Activated CD8-positive, alpha-beta memory T cell treated with anti-CD3 and anti-CD28 coated beads, Interleukin-2, amount 50 U/mL, for 1 hour (primary cell): ENCODE measurements around the gene ACAP1.
"Not testable (repeated sequence)": the region's sequence is repeated elsewhere in the genome, so short reads cannot be mapped to it uniquely, and the experiment has no call there.

Source experiments
- DNase-seq: peaks from one replicate; pipeline ENCODE4 v3.0.0-alpha.2; 2020; ENCODE audit errors: extremely low read depth

Gene ACAP1

GRCh38 chr17:7329374-7329996 is 6.8 kb upstream of the ACAP1 start:
- peak; percentile 90 for DNase-seq

- DNase-seq, result no peak
These were observed 6.2 kb upstream of the ACAP1 start for GRCh38 chr17:7329997-7330637.

GRCh38 chr17:7330638-7331015 is 5.7 kb upstream of the ACAP1 start:
- no peak for DNase-seq

GRCh38 chr17:7332111-7332510 is 4.2 kb upstream of the ACAP1 start:
- no peak for DNase-seq

- not testable (repeated sequence) for DNase-seq
These were observed 3.7 kb upstream of the ACAP1 start for GRCh38 chr17:7332600-7333069.

GRCh38 chr17:7334938-7335538 is 1.3 kb upstream of the ACAP1 start:
- no peak for DNase-seq

- not testable (repeated sequence) for DNase-seq
These were observed 564 bp upstream of the ACAP1 start for GRCh38 chr17:7335765-7336164.

- not testable (repeated sequence) for DNase-seq
These were observed 1.3 kb downstream of the ACAP1 start for GRCh38 chr17:7337600-7337999.

- no peak for DNase-seq
These were observed 3.9 kb downstream of the ACAP1 start for GRCh38 chr17:7340179-7340578.

GRCh38 chr17:7341842-7342241 is 5.5 kb downstream of the ACAP1 start:
- DNase-seq, result no peak

GRCh38 chr17:7343250-7343649 is 6.9 kb downstream of the ACAP1 start:
- no peak for DNase-seq

- no peak for DNase-seq
These were observed 10.7 kb downstream of the ACAP1 start for GRCh38 chr17:7346761-7347614.

GRCh38 chr17:7347630-7348477 is 11.5 kb downstream of the ACAP1 start:
- no peak for DNase-seq

- no peak for DNase-seq
These were observed 12.3 kb downstream of the ACAP1 start for GRCh38 chr17:7348478-7349242.

GRCh38 chr17:7351665-7352502 is 15.6 kb downstream of the ACAP1 start, which contains the start of gene KCTD11:
KCTD11 (plus strand) TSS chr17:7352162.
- peak; percentile 66 for DNase-seq

GRCh38 chr17:7352503-7352889 is 16.2 kb downstream of the ACAP1 start:
- DNase-seq, result no peak

GRCh38 chr17:7352910-7353635 is 16.7 kb downstream of the ACAP1 start:
- DNase-seq, result no peak

GRCh38 chr17:7354262-7354843 is 18.0 kb downstream of the ACAP1 start:
- no peak for DNase-seq

- DNase-seq, result no peak
These were observed 18.7 kb downstream of the ACAP1 start, which contains the start of gene TMEM95 for GRCh38 chr17:7355053-7355452. TMEM95 (plus strand) TSS chr17:7355156; CDS start chr17:7355205, 49 bp downstream.
